Measurements from ENCODE around the gene CHST14. TPM values are rescaled to one million over a fixed set of nuclear protein-coding genes. Genes with fewer than 3 reads are reported as not detected.
A peak's percentile ranks its signal among the peaks of the same experiment; 100 is the strongest.

CHST14 gene
- total and polyA plus RNA-seq, 4 donors, result 9.8 to 20.0 (median 12.0) TPM

DNA sequence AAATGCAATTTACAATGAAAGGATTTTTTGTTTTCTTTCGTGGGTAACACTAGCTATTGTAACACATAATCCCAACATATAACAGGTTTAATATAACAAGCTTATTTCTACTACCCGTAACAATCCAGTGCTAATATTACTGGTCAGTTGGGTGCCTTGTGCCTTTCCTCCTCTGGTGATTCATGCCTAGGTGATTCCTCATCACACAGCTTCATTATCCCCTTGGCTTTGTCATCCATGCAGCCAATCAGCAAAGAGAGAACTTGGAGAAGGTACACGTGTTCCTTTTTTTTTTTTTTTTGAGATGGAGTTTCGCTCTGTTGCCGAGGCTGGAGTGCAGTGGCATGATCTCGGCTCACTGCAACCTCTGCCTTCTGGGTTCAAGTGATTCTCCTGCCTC lies 30.7 kb downstream of the CHST14 start:
- ATAC-seq (ENCODE audit: insufficient read depth, low FRiP score), result no peak

DNA sequence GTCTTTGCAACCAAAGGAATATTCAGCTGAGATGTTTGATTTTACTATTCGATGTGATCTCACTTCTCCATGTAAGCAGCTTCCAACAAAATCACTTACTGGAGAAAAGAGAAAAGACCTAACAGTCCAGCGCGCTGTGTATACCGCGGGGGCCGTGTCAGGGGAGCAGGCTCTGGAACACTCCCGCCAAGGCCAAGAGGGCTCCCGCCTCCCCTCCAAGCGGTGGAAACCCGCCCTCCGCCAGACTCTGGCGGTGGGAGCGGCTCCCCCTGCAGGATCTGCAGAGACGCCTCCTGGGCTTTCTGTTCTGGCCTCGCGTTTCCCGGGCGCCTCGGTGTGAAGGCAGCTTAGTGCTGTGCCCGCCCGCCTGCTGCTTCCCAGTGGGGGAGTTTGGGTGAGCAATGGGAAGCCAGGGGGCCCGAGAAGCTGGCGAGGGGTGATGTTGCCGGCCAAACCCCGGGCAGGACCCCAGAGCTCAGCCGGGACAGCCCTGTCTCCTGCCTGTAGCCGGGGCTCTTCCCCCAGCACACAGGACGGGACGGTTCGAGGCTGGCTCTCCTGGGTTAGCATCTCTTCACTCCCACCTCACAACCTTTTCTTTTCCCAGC lies 36.3 kb downstream of the CHST14 start:
- TF ChIP-seq, protein P1, sequence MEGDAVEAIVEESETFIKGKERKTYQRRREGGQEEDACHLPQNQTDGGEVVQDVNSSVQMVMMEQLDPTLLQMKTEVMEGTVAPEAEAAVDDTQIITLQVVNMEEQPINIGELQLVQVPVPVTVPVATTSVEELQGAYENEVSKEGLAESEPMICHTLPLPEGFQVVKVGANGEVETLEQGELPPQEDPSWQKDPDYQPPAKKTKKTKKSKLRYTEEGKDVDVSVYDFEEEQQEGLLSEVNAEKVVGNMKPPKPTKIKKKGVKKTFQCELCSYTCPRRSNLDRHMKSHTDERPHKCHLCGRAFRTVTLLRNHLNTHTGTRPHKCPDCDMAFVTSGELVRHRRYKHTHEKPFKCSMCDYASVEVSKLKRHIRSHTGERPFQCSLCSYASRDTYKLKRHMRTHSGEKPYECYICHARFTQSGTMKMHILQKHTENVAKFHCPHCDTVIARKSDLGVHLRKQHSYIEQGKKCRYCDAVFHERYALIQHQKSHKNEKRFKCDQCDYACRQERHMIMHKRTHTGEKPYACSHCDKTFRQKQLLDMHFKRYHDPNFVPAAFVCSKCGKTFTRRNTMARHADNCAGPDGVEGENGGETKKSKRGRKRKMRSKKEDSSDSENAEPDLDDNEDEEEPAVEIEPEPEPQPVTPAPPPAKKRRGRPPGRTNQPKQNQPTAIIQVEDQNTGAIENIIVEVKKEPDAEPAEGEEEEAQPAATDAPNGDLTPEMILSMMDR (IDR thresholded peaks at IDR 0.05; ENCODE audit: control extremely low read depth, extremely low read depth), result peak; percentile 60
- peaks cover 0 to 12% (median 4%) of the 10 kb centered on the region in 3 donors for H3K27me3 ChIP-seq (ENCODE audit: control insufficient read depth in 3 of 3, insufficient read depth in 3 of 3, low read length in 2 of 3)
- DNase-seq (peak; percentile 87 to 92 (median 89)), ATAC-seq (ENCODE audit: insufficient read depth, low FRiP score) (peak; percentile 74)
- H3K4me1 ChIP-seq (ENCODE audit: control insufficient read depth in 5 of 5, insufficient read depth in 5 of 5, low read length in 5 of 5), result peaks cover 0 to 23% (median 4%) of the 10 kb centered on the region in 5 donors
- H3K9me3 ChIP-seq (ENCODE audit: control insufficient read depth in 4 of 4, insufficient read depth in 3 of 4, low read length in 3 of 4), result no peaks in the 10 kb centered on the region
- H3K36me3 ChIP-seq (ENCODE audit: control insufficient read depth in 4 of 4, insufficient read depth in 4 of 4, low read length in 4 of 4), result no peaks in the 10 kb centered on the region
- peak overlapping the region in 1 of 2 donors; percentile 14 for H3K27ac ChIP-seq (ENCODE audit: low read depth in 1 of 2, low read length in 1 of 2)
- 3 to 5% methylated on average over 30 of the region's 30 CpGs for WGBS, 2 donors
- no peak overlapping the region for H3K9ac ChIP-seq (ENCODE audit: insufficient read depth in 1 of 2, low read length in 2 of 2)
- H3K4me3 ChIP-seq, result peak overlapping the region; percentile 27

More for the DNA sequence above, 30.7 kb downstream of the CHST14 start:
- DNase-seq, result no peak
- no peak overlapping the region for H3K9ac ChIP-seq (ENCODE audit: insufficient read depth in 1 of 2, low read length in 2 of 2)
- H3K27ac ChIP-seq (ENCODE audit: low read depth in 1 of 2, low read length in 1 of 2), result no peak overlapping the region
- H3K9me3 ChIP-seq (ENCODE audit: control insufficient read depth in 4 of 4, insufficient read depth in 3 of 4, low read length in 3 of 4), result no peaks in the 10 kb centered on the region
- TF ChIP-seq, protein P1 (IDR thresholded peaks at IDR 0.05; ENCODE audit: control extremely low read depth, extremely low read depth), result no peak
- peaks cover 0 to 3% (median 0%) of the 10 kb centered on the region in 5 donors for H3K4me1 ChIP-seq (ENCODE audit: control insufficient read depth in 5 of 5, insufficient read depth in 5 of 5, low read length in 5 of 5)
- H3K36me3 ChIP-seq (ENCODE audit: control insufficient read depth in 4 of 4, insufficient read depth in 4 of 4, low read length in 4 of 4), result no peaks in the 10 kb centered on the region
- 85 to 86% methylated on average over 6 of the region's 6 CpGs for WGBS, 2 donors
- H3K27me3 ChIP-seq (ENCODE audit: control insufficient read depth in 3 of 3, insufficient read depth in 3 of 3, low read length in 2 of 3), result peaks cover 0 to 12% (median 4%) of the 10 kb centered on the region in 3 donors
- no peak overlapping the region for H3K4me3 ChIP-seq

DNA sequence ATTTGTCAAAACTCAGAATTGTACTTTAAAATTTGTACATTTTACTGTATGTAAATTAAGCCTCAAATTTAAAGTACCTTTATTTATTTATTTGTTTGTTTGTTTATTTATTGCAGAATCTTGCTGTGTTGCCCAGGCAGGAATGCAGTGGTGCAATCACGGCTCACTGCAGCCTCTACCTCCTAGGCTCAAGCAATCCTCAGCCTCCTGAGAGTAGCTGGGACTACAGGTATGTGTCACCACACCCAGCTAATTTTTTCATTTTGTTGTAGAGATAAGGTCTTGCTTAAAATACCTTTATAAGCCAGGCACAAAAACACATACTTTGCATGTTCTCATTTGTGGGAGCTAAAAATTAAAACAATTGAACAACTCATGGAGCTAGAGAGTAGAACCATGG lies 37.4 kb downstream of the CHST14 start:
- H3K27ac ChIP-seq (ENCODE audit: low read depth in 1 of 2, low read length in 1 of 2), result no peak overlapping the region
- peaks cover 0 to 23% (median 5%) of the 10 kb centered on the region in 5 donors for H3K4me1 ChIP-seq (ENCODE audit: control insufficient read depth in 5 of 5, insufficient read depth in 5 of 5, low read length in 5 of 5)
- 83 to 85% methylated on average over 1 of the region's 1 CpG for WGBS, 2 donors
- DNase-seq, result no peak
- TF ChIP-seq, protein P1 (IDR thresholded peaks at IDR 0.05; ENCODE audit: control extremely low read depth, extremely low read depth), result no peak
- no peak overlapping the region for H3K4me3 ChIP-seq
- H3K36me3 ChIP-seq (ENCODE audit: control insufficient read depth in 4 of 4, insufficient read depth in 4 of 4, low read length in 4 of 4), result no peaks in the 10 kb centered on the region
- ATAC-seq (ENCODE audit: insufficient read depth, low FRiP score), result no peak
- H3K9me3 ChIP-seq (ENCODE audit: control insufficient read depth in 4 of 4, insufficient read depth in 3 of 4, low read length in 3 of 4), result no peaks in the 10 kb centered on the region
- H3K9ac ChIP-seq (ENCODE audit: insufficient read depth in 1 of 2, low read length in 2 of 2), result no peak overlapping the region
- peaks cover 0 to 10% (median 4%) of the 10 kb centered on the region in 3 donors for H3K27me3 ChIP-seq (ENCODE audit: control insufficient read depth in 3 of 3, insufficient read depth in 3 of 3, low read length in 2 of 3)

All from lung (tissue), 12 donors.